ENCODE measurements around the gene PPP1R15B. TPM values are rescaled to one million over a fixed set of nuclear protein-coding genes. Genes with fewer than 3 reads are reported as not detected.

Gene PPP1R15B
- total and polyA plus RNA-seq, 2 donors (not counting 1 experiment from before 2014, with no cell fraction given), result 65.7 to 137 TPM

DNA sequence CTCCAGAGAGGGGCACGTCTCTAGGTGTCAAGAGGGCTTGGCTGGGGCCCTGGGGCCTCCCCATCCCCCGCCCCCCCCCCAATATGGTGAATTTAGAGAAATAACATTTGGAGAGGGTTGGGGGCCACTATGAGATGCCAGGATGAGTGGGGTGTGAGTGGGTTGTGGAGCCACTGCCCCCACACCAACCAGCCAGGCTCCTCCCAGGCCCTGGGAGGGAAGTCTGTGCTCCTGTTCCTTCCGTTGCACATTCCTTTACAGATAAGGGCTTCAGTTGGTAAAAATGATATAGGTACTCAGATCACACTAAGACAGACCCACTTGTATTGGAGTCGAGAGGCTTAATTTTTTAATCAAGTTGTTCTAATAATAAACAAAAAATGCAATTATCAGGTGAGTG lies 51.3 kb downstream of the PPP1R15B start:
- Histone ChIP-seq H3K9me3 (ENCODE audit: control extremely low read depth in 1 of 3, control insufficient read depth in 2 of 3, insufficient read depth in 1 of 3, low read length in 2 of 3) (peaks cover 0 to 6% (median 0%) of the 10 kb centered on the region in 3 donors), H3K79me2 (ENCODE audit: control insufficient read depth, insufficient read depth, low read length) (no peaks in the 10 kb centered on the region), H4K20me1 (ENCODE audit: control insufficient read depth, insufficient read depth, low read length, poor library complexity, severe bottlenecking) (no peaks in the 10 kb centered on the region), H3K9ac (ENCODE audit: low read length) (no peak overlapping the region), H2AFZ (ENCODE audit: insufficient read depth, low read depth, low read length, poor library complexity, severe bottlenecking) (no peak overlapping the region), H3K27me3 (replicated peaks in 1 of 4; ENCODE audit: control extremely low read depth in 1 of 4, control insufficient read depth in 3 of 4, insufficient read depth in 4 of 4, low read length in 3 of 4) (peaks cover 0 to 46% (median 14%) of the 10 kb centered on the region in 4 experiments), H3K4me1 (ENCODE audit: control insufficient read depth in 2 of 2, insufficient read depth in 2 of 2, low read length in 2 of 2) (peaks cover 10 to 26% of the 10 kb centered on the region in 2 donors), H3K4me3 (ENCODE audit: control extremely low read depth in 1 of 5, extremely low read depth in 1 of 5, insufficient read depth in 1 of 5, low read depth in 2 of 5, low read length in 4 of 5) (no peak overlapping the region), H3K4me2 (replicated peaks; ENCODE audit: low read depth, low read length, poor library complexity, severe bottlenecking) (no peak overlapping the region), H3K27ac (ENCODE audit: low read length in 2 of 2) (no peak overlapping the region), H3K36me3 (replicated peaks in 1 of 2; ENCODE audit: control extremely low read depth in 1 of 2, control insufficient read depth in 1 of 2, extremely low read depth in 1 of 2, insufficient read depth in 2 of 2, low read length in 1 of 2) (no peaks in the 10 kb centered on the region)
- WGBS (ENCODE audit: insufficient coverage), result no CpG with 5 or more reads among the region's 4 CpGs
- intact Hi-C loops (cut with micrococcal nuclease), result loop anchor here (10.0 kb wide), 1 partner anchor 856 kb away; no protein-coding TSS in a partner anchor
- Mint-ChIP-seq H3K4me1 (peaks cover 16% of the 10 kb centered on the region), H3K4me3 (no peak overlapping the region), H3K27ac (no peak overlapping the region), H3K27me3 (peaks cover 45% of the 10 kb centered on the region), H3K9me3 (ENCODE audit: insufficient read depth) (no peaks in the 10 kb centered on the region)
- TF ChIP-seq, protein P1, sequence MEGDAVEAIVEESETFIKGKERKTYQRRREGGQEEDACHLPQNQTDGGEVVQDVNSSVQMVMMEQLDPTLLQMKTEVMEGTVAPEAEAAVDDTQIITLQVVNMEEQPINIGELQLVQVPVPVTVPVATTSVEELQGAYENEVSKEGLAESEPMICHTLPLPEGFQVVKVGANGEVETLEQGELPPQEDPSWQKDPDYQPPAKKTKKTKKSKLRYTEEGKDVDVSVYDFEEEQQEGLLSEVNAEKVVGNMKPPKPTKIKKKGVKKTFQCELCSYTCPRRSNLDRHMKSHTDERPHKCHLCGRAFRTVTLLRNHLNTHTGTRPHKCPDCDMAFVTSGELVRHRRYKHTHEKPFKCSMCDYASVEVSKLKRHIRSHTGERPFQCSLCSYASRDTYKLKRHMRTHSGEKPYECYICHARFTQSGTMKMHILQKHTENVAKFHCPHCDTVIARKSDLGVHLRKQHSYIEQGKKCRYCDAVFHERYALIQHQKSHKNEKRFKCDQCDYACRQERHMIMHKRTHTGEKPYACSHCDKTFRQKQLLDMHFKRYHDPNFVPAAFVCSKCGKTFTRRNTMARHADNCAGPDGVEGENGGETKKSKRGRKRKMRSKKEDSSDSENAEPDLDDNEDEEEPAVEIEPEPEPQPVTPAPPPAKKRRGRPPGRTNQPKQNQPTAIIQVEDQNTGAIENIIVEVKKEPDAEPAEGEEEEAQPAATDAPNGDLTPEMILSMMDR (IDR thresholded peaks at IDR 0.05), result no peak
- no peak for TF ChIP-seq EZH2 (IDR thresholded peaks at IDR 0.05; ENCODE audit: borderline replicate concordance, insufficient read depth, low read depth, low read length, poor library complexity, severe bottlenecking)
- ChIA-PET CTCF (interaction anchor here (6.5 kb wide), 1 partner anchor 197 kb away, joined by 99 read pairs; no protein-coding TSS in a partner anchor), POLR2A (no interaction called here)
- DNase-seq (no peak), ATAC-seq (ENCODE audit: low read depth) (no peak)

DNA sequence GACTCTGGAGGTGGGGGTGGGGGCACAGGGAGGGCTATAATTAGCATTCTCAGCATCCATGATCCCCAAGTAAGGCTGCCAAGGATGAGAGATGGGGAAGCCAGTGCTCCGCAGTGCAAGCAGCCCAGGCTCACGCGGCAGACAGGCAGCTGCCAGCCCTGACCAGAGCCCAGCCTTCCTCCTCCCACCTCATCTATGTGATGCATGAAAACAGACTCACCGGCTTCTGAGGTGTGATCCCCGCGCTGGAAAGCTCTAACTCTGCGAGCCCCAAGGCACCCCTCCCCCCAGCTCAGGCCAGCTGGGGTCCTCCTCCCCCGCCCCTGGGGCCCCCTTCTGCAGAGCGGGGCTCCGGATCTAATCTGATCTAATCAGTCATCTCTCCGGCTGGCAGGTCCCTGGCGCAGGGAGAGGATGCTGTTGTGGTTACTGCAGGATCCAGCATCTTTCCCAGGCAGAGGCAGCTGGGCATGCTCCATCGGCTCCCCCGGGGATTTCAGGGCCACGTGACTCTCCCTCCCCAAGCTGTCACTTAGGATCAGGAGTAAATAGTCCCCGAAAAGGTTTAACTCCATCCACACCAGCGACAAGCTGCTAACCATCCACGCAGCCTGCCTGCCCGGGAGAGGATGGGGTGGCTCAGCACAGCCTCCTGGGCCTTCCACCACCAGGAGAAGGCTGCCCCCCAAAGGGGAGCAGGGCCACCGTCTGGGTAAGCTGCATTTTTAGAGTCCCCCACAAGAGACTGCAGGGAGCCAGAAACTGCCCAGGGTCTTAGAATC lies 52.0 kb downstream of the PPP1R15B start, which contains the start of gene PLEKHA6:
TSS of gene PLEKHA6 (minus strand) at position 456 of the 782 bp plus-strand sequence. CDS start 86,202 bp downstream, outside the sequence.
- DNase-seq (no peak), ATAC-seq (ENCODE audit: low read depth) (no peak)
- H3K27ac Mint-ChIP-seq, result no peak within 1 kb of the TSS
- TF ChIP-seq, protein P1 (IDR thresholded peaks at IDR 0.05), result no peak
- no peak for TF ChIP-seq EZH2 (IDR thresholded peaks at IDR 0.05; ENCODE audit: borderline replicate concordance, insufficient read depth, low read depth, low read length, poor library complexity, severe bottlenecking)
- H3K4me3 ChIP-seq (ENCODE audit: control extremely low read depth in 1 of 5, extremely low read depth in 1 of 5, insufficient read depth in 1 of 5, low read depth in 2 of 5, low read length in 4 of 5), result no peak within 1 kb of the TSS
- H3K27me3 Mint-ChIP-seq, result peaks cover 44% of the 10 kb centered on the region
- peaks cover 0 to 46% (median 14%) of the 10 kb centered on the region in 4 experiments for H3K27me3 ChIP-seq (replicated peaks in 1 of 4; ENCODE audit: control extremely low read depth in 1 of 4, control insufficient read depth in 3 of 4, insufficient read depth in 4 of 4, low read length in 3 of 4)
- H2AFZ ChIP-seq (ENCODE audit: insufficient read depth, low read depth, low read length, poor library complexity, severe bottlenecking), result no peak within 1 kb of the TSS
- peaks cover 0 to 6% (median 0%) of the 10 kb centered on the region in 3 donors for H3K9me3 ChIP-seq (ENCODE audit: control extremely low read depth in 1 of 3, control insufficient read depth in 2 of 3, insufficient read depth in 1 of 3, low read length in 2 of 3)
- peaks cover 10 to 26% of the 10 kb centered on the region in 2 donors for H3K4me1 ChIP-seq (ENCODE audit: control insufficient read depth in 2 of 2, insufficient read depth in 2 of 2, low read length in 2 of 2)
- CTCF ChIA-PET, result interaction anchor here (1.6 to 6.5 kb wide), 3 partner anchors 39 to 447 kb away, joined by 3 to 99 read pairs (median 5); no protein-coding TSS in a partner anchor
- 6% methylated on average over 16 of the region's 20 CpGs for WGBS (ENCODE audit: insufficient coverage)
- H3K4me2 ChIP-seq (replicated peaks; ENCODE audit: low read depth, low read length, poor library complexity, severe bottlenecking), result no peak within 1 kb of the TSS
- no peaks in the 10 kb centered on the region for H3K79me2 ChIP-seq (ENCODE audit: control insufficient read depth, insufficient read depth, low read length)
- H3K36me3 ChIP-seq (replicated peaks in 1 of 2; ENCODE audit: control extremely low read depth in 1 of 2, control insufficient read depth in 1 of 2, extremely low read depth in 1 of 2, insufficient read depth in 2 of 2, low read length in 1 of 2), result no peaks in the 10 kb centered on the region
- H3K4me1 Mint-ChIP-seq, result peaks cover 16% of the 10 kb centered on the region
- no peak within 1 kb of the TSS for H3K27ac ChIP-seq (ENCODE audit: low read length in 2 of 2)
- no peaks in the 10 kb centered on the region for H4K20me1 ChIP-seq (ENCODE audit: control insufficient read depth, insufficient read depth, low read length, poor library complexity, severe bottlenecking)
- POLR2A ChIA-PET, result no interaction called here
- H3K9me3 Mint-ChIP-seq (ENCODE audit: insufficient read depth), result no peaks in the 10 kb centered on the region
- intact Hi-C loops (cut with micrococcal nuclease), result loop anchor here (10.0 kb wide), 1 partner anchor 855 kb away; no protein-coding TSS in a partner anchor
- no peak within 1 kb of the TSS for H3K9ac ChIP-seq (ENCODE audit: low read length)
- H3K4me3 Mint-ChIP-seq, result no peak within 1 kb of the TSS
